PC-9 (cell line): ENCODE results near the gene CD2AP. TPM values are rescaled to one million over a fixed set of nuclear protein-coding genes. Genes with fewer than 3 reads are reported as not detected.
"Not testable (repeated sequence)": the region's sequence is repeated elsewhere in the genome, so short reads cannot be mapped to it uniquely, and the experiment has no call there.

Experiments used
- BruUV-seq: library from RNA; stranded (reverse); fragments of 400-500 nt; replicated peaks from 2 replicates; lab custom pipeline; 2021; lab: Mats Ljungman, UMichigan
- CTCF ChIA-PET: fragments of 300-600 bp; sonication (Branson Sonifier 250); formaldehyde crosslinking; loops from one replicate; lab custom pipeline; 2022; ENCODE audit warnings: antibody characterized with exemption; lab: Charles Lee
- POLR2A ChIA-PET: fragments of 300-600 bp; sonication (Branson Sonifier 250); formaldehyde crosslinking; loops from one replicate; lab custom pipeline; 2022; ENCODE audit warnings: antibody characterized with exemption; ENCODE audit not compliant: unreplicated experiment; lab: Charles Lee
- DNase-seq, 2 experiments: peaks; one replicate each; pipeline versions ENCODE4 v3.0.0 to v3.0.0-alpha.2; 2015 to 2022; ENCODE audit warnings: mixed read lengths in 1 of 2
- H2AFZ ChIP-seq: fragments of 200-600 bp; sonication (generic); 2 replicates; pipeline ENCODE4 v1.8.1; 2017; ENCODE audit warnings: antibody characterized with exemption
- H3F3A ChIP-seq: fragments of 200-600 bp; sonication (generic); 2 replicates; pipeline ENCODE4 v1.8.1; 2017; ENCODE audit warnings: antibody characterized with exemption, mild to moderate bottlenecking, low read depth; ENCODE audit not compliant: insufficient read depth
- H3K27ac ChIP-seq: fragments of 200-600 bp; sonication (generic); 2 replicates; pipeline ENCODE4 v1.6.1; 2016; ENCODE audit warnings: mixed run types
- H3K27me3 ChIP-seq: fragments of 200-600 bp; sonication (generic); 2 replicates; pipeline ENCODE4 v1.6.1; 2016; ENCODE audit warnings: low read depth, mixed run types; ENCODE audit not compliant: insufficient read depth
- H3K36me3 ChIP-seq: fragments of 200-600 bp; sonication (generic); 2 replicates; pipeline ENCODE4 v1.6.1; 2016; ENCODE audit warnings: low read depth, mixed run types
- H3K4me1 ChIP-seq: fragments of 200-600 bp; sonication (generic); replicated peaks from 2 replicates; pipeline ENCODE4 v1.6.1; 2016; ENCODE audit warnings: mixed run types; ENCODE audit not compliant: insufficient read depth
- H3K4me2 ChIP-seq: fragments of 200-600 bp; sonication (generic); 2 replicates; pipeline ENCODE4 v1.6.1; 2017; ENCODE audit warnings: mixed run types
- H3K4me3 ChIP-seq: fragments of 200-600 bp; sonication (generic); 2 replicates; pipeline ENCODE4 v1.6.1; 2016; ENCODE audit warnings: mixed run types
- H3K79me2 ChIP-seq: fragments of 200-600 bp; sonication (generic); 2 replicates; pipeline ENCODE4 v1.6.1; 2017; ENCODE audit warnings: low read depth, mixed run types
- H3K9me2 ChIP-seq: fragments of 200-600 bp; sonication (generic); 2 replicates; pipeline ENCODE4 v1.8.1; 2017; ENCODE audit warnings: mild to moderate bottlenecking; ENCODE audit not compliant: insufficient read depth
- H3K9me3 ChIP-seq: fragments of 200-600 bp; sonication (generic); 2 replicates; pipeline ENCODE4 v1.8.1; 2016; ENCODE audit warnings: low read depth; ENCODE audit not compliant: insufficient read depth
- H4K20me1 ChIP-seq: fragments of 200-600 bp; sonication (generic); 2 replicates; pipeline ENCODE4 v1.8.1; 2017; ENCODE audit not compliant: insufficient read depth
- CTCF ChIP-seq: fragments of 200-600 bp; sonication (generic); conservative IDR thresholded peaks from 2 replicates; pipeline ENCODE4 v1.6.1; 2017; ENCODE audit warnings: mixed run types, antibody characterized with exemption, mild to moderate bottlenecking, moderate library complexity
- EZH2 ChIP-seq: fragments of 200-600 bp; sonication (generic); IDR thresholded peaks from 2 replicates; pipeline ENCODE4 v1.8.0; 2017; ENCODE audit warnings: antibody characterized with exemption, low read depth
- intact Hi-C: fragments of 100-400 bp; cut with micrococcal nuclease; formaldehyde crosslinking; loops from one replicate; pipeline ENCODE4 v1.10.0; 2022; ENCODE audit not compliant: unreplicated experiment
- total RNA-seq: library from RNA; stranded (reverse); gene quantifications from 2 replicates; pipeline ENCODE4 v1.2.3, GENCODE V29; 2021

CD2AP gene
- total RNA-seq, 1 experiment from 2014 or later = 55.5 TPM

GRCh38 chr6:47552319-47552718, 74.7 kb downstream of the CD2AP start:
- Histone ChIP-seq H3K27ac (no peak overlapping the region), H3K27me3 (no peaks in the 10 kb centered on the region), H3F3A (peaks cover 3% of the 10 kb centered on the region), H4K20me1 (0 out of 2 replicates have a peak, but pooled peaks cover 2% of the 10 kb centered on the region), H3K4me1 (no peaks in the 10 kb centered on the region), H3K4me3 (no peak overlapping the region), H3K4me2 (no peak overlapping the region), H2AFZ (no peak overlapping the region), H3K9me2 (no peaks in the 10 kb centered on the region), H3K9me3 (no peaks in the 10 kb centered on the region), H3K79me2 (peaks cover 16% of the 10 kb centered on the region), H3K36me3 (peaks cover 7% of the 10 kb centered on the region)
- ChIA-PET CTCF (no interaction called here), POLR2A (no interaction called here)
- no peak for DNase-seq
- BruUV-seq = no TSS peak
- TF ChIP-seq CTCF (no peak), EZH2 (no peak)
- intact Hi-C loops = no loop called here

GRCh38 chr6:47553243-47553642, 75.7 kb downstream of the CD2AP start:
- H3K9me2 ChIP-seq, H3K4me3 ChIP-seq, BruUV-seq, POLR2A ChIA-PET, H3K27ac ChIP-seq, H3F3A ChIP-seq, intact Hi-C loops, H3K4me2 ChIP-seq, H2AFZ ChIP-seq, H3K27me3 ChIP-seq, H3K9me3 ChIP-seq, H3K36me3 ChIP-seq, H4K20me1 ChIP-seq, H3K4me1 ChIP-seq, CTCF ChIA-PET, DNase-seq: not testable (repeated sequence)
- H3K79me2 ChIP-seq = peaks cover 25% of the 10 kb centered on the region

GRCh38 chr6:47556459-47556858, 78.9 kb downstream of the CD2AP start:
- CTCF ChIA-PET, H3F3A ChIP-seq, H3K36me3 ChIP-seq, H3K4me3 ChIP-seq, DNase-seq, H4K20me1 ChIP-seq, intact Hi-C loops, H3K27ac ChIP-seq, BruUV-seq, H3K4me2 ChIP-seq, H2AFZ ChIP-seq, H3K9me3 ChIP-seq, H3K9me2 ChIP-seq, H3K4me1 ChIP-seq, H3K27me3 ChIP-seq: not testable (repeated sequence)
- POLR2A ChIA-PET = interaction anchor here (0.5 kb wide), 1 partner anchor 1987 kb away, joined by 3 read pairs; no protein-coding TSS in a partner anchor
- H3K79me2 ChIP-seq = peaks cover 44% of the 10 kb centered on the region

GRCh38 chr6:47563162-47563561, 85.6 kb downstream of the CD2AP start:
- no peak overlapping the region for H3K4me2 ChIP-seq
- intact Hi-C loops = no loop called here
- POLR2A ChIA-PET = no interaction called here

GRCh38 chr6:47566602-47567001, 89.0 kb downstream of the CD2AP start:
- DNase-seq, H3K27ac ChIP-seq, H3K9me3 ChIP-seq, POLR2A ChIA-PET, H3K4me1 ChIP-seq, H3K4me3 ChIP-seq, H3K36me3 ChIP-seq, H3K27me3 ChIP-seq, intact Hi-C loops, H3K4me2 ChIP-seq, H3K9me2 ChIP-seq, BruUV-seq, H3F3A ChIP-seq, H2AFZ ChIP-seq, CTCF ChIA-PET: not testable (repeated sequence)
- H3K79me2 ChIP-seq = peaks cover 20% of the 10 kb centered on the region
- H4K20me1 ChIP-seq = peaks cover 11% of the 10 kb centered on the region; the same call in 1 of the 2 replicates

More at GRCh38 chr6:47563162-47563561, 85.6 kb downstream of the CD2AP start:
- Histone ChIP-seq H3K27ac (no peak overlapping the region), H3K79me2 (peaks cover 37% of the 10 kb centered on the region), H3K9me3 (no peaks in the 10 kb centered on the region), H3K4me3 (no peak overlapping the region), H3K9me2 (no peaks in the 10 kb centered on the region), H3K27me3 (no peaks in the 10 kb centered on the region), H3F3A (no peaks in the 10 kb centered on the region), H4K20me1 (peaks cover 13% of the 10 kb centered on the region; the same call in 1 of the 2 replicates), H2AFZ (no peak overlapping the region), H3K4me1 (no peaks in the 10 kb centered on the region), H3K36me3 (no peaks in the 10 kb centered on the region)
- TF ChIP-seq EZH2 (no peak), CTCF (no peak)
- DNase-seq = no peak
- no TSS peak for BruUV-seq
- CTCF ChIA-PET = no interaction called here
